ENCODE data around the gene ENPP3. TPM values are rescaled to one million over a fixed set of nuclear protein-coding genes. Genes with fewer than 3 reads are reported as not detected.

The ENPP3 gene
- total and polyA plus RNA-seq, 2 experiments from 2014 or later = 0.98 to 2.7 TPM

GRCh38 chr6:131645846-131646245 lies 8.7 kb downstream of the ENPP3 start:
- 94% methylated on average over 2 of the region's 2 CpGs for WGBS (ENCODE audit: low lambda C conversion rate, missing lambda C conversion rate)
- no peak for DNase-seq (ENCODE audit: low spot score)
- no peak overlapping the region for H3K27ac ChIP-seq
- TF ChIP-seq EZH2 (IDR thresholded peaks at IDR 0.05; ENCODE audit: borderline replicate concordance) (no peak), EZH2phosphoT487 (IDR thresholded peaks at IDR 0.05; ENCODE audit: low read depth, severe bottlenecking, unreplicated experiment) (no peak), CTCF (IDR thresholded peaks at IDR 0.05; ENCODE audit: poor library complexity) (no peak)
- H3K4me3 ChIP-seq = no peak overlapping the region
- no peak overlapping the region for H2AFZ ChIP-seq
- no peaks in the 10 kb centered on the region for H3K9me2 ChIP-seq (replicated peaks; ENCODE audit: insufficient read depth)
- H3K27me3 ChIP-seq = no peaks in the 10 kb centered on the region
- H3K4me1 ChIP-seq (ENCODE audit: insufficient read depth) = no peaks in the 10 kb centered on the region
- H4K20me1 ChIP-seq (ENCODE audit: insufficient read depth, poor library complexity, severe bottlenecking) = no peaks in the 10 kb centered on the region
- H3K79me2 ChIP-seq = no peaks in the 10 kb centered on the region
- no peak overlapping the region for H3K4me2 ChIP-seq
- H3K9me3 ChIP-seq (ENCODE audit: low read depth) = no peaks in the 10 kb centered on the region
- H3K36me3 ChIP-seq (replicated peaks; ENCODE audit: insufficient read depth, low read depth) = no peaks in the 10 kb centered on the region

- Histone ChIP-seq H3K4me2 (no peak overlapping the region), H3K4me1 (ENCODE audit: insufficient read depth) (peaks cover under 1% of the 10 kb centered on the region), H3K9me3 (ENCODE audit: low read depth) (no peaks in the 10 kb centered on the region), H2AFZ (no peak overlapping the region), H3K9me2 (replicated peaks; ENCODE audit: insufficient read depth) (no peaks in the 10 kb centered on the region), H3K79me2 (no peaks in the 10 kb centered on the region), H4K20me1 (ENCODE audit: insufficient read depth, poor library complexity, severe bottlenecking) (no peaks in the 10 kb centered on the region), H3K4me3 (no peak overlapping the region), H3K36me3 (replicated peaks; ENCODE audit: insufficient read depth, low read depth) (no peaks in the 10 kb centered on the region), H3K27me3 (no peaks in the 10 kb centered on the region), H3K27ac (no peak overlapping the region)
- no peak for TF ChIP-seq EZH2 (IDR thresholded peaks at IDR 0.05; ENCODE audit: borderline replicate concordance)
- TF ChIP-seq EZH2phosphoT487 (IDR thresholded peaks at IDR 0.05; ENCODE audit: low read depth, severe bottlenecking, unreplicated experiment) = no peak
- no peak for TF ChIP-seq CTCF (IDR thresholded peaks at IDR 0.05; ENCODE audit: poor library complexity)
- DNase-seq (ENCODE audit: low spot score) = no peak
These were observed 9.2 kb downstream of the ENPP3 start for GRCh38 chr6:131646249-131646670.

- H3K4me2 ChIP-seq = peak overlapping the region; percentile 36
- H3K36me3 ChIP-seq (replicated peaks; ENCODE audit: insufficient read depth, low read depth) = no peaks in the 10 kb centered on the region
- no peaks in the 10 kb centered on the region for H4K20me1 ChIP-seq (ENCODE audit: insufficient read depth, poor library complexity, severe bottlenecking)
- TF ChIP-seq CTCF (IDR thresholded peaks at IDR 0.05; ENCODE audit: poor library complexity) = no peak
- no peak for TF ChIP-seq EZH2 (IDR thresholded peaks at IDR 0.05; ENCODE audit: borderline replicate concordance)
- TF ChIP-seq EZH2phosphoT487 (IDR thresholded peaks at IDR 0.05; ENCODE audit: low read depth, severe bottlenecking, unreplicated experiment) = no peak
- no peak for DNase-seq (ENCODE audit: low spot score)
- H2AFZ ChIP-seq = no peak overlapping the region
- H3K9me2 ChIP-seq (replicated peaks; ENCODE audit: insufficient read depth) = no peaks in the 10 kb centered on the region
- peak overlapping the region; percentile 66 for H3K27ac ChIP-seq
- no peaks in the 10 kb centered on the region for H3K79me2 ChIP-seq
- H3K4me1 ChIP-seq (ENCODE audit: insufficient read depth) = peaks cover 16% of the 10 kb centered on the region
- no peaks in the 10 kb centered on the region for H3K27me3 ChIP-seq
- no peak overlapping the region for H3K4me3 ChIP-seq
- no peaks in the 10 kb centered on the region for H3K9me3 ChIP-seq (ENCODE audit: low read depth)
These were observed 14.7 kb downstream of the ENPP3 start for GRCh38 chr6:131651782-131652181.

GRCh38 chr6:131652472-131652871 lies 15.4 kb downstream of the ENPP3 start:
- 64% methylated on average over 5 of the region's 5 CpGs for WGBS (ENCODE audit: low lambda C conversion rate, missing lambda C conversion rate)
- TF ChIP-seq EZH2phosphoT487 (IDR thresholded peaks at IDR 0.05; ENCODE audit: low read depth, severe bottlenecking, unreplicated experiment) = no peak
- no peak for TF ChIP-seq CTCF (IDR thresholded peaks at IDR 0.05; ENCODE audit: poor library complexity)
- TF ChIP-seq EZH2 (IDR thresholded peaks at IDR 0.05; ENCODE audit: borderline replicate concordance) = no peak
- H3K79me2 ChIP-seq = no peaks in the 10 kb centered on the region
- H3K4me3 ChIP-seq = no peak overlapping the region
- no peaks in the 10 kb centered on the region for H3K9me2 ChIP-seq (replicated peaks; ENCODE audit: insufficient read depth)
- H4K20me1 ChIP-seq (ENCODE audit: insufficient read depth, poor library complexity, severe bottlenecking) = no peaks in the 10 kb centered on the region
- no peaks in the 10 kb centered on the region for H3K36me3 ChIP-seq (replicated peaks; ENCODE audit: insufficient read depth, low read depth)
- no peaks in the 10 kb centered on the region for H3K9me3 ChIP-seq (ENCODE audit: low read depth)
- H3K4me1 ChIP-seq (ENCODE audit: insufficient read depth) = peaks cover 16% of the 10 kb centered on the region
- peak; percentile 54 for DNase-seq (ENCODE audit: low spot score)
- peak overlapping the region; percentile 36 for H3K4me2 ChIP-seq
- H3K27me3 ChIP-seq = no peaks in the 10 kb centered on the region
- H2AFZ ChIP-seq = no peak overlapping the region
- H3K27ac ChIP-seq = peak overlapping the region; percentile 52

Data from hepatocyte (in vitro differentiated cells).